Non-pigmented ciliary epithelial cell (primary cell): ENCODE results near the gene ZNF385A.
A peak's percentile ranks its signal among the peaks of the same experiment; 100 is the strongest.

ENCODE experiments used
- DNase-seq: peaks from one replicate; pipeline ENCODE4 v3.0.0-alpha.2; 2010; ENCODE audit warnings: low read depth

ZNF385A gene

DNA sequence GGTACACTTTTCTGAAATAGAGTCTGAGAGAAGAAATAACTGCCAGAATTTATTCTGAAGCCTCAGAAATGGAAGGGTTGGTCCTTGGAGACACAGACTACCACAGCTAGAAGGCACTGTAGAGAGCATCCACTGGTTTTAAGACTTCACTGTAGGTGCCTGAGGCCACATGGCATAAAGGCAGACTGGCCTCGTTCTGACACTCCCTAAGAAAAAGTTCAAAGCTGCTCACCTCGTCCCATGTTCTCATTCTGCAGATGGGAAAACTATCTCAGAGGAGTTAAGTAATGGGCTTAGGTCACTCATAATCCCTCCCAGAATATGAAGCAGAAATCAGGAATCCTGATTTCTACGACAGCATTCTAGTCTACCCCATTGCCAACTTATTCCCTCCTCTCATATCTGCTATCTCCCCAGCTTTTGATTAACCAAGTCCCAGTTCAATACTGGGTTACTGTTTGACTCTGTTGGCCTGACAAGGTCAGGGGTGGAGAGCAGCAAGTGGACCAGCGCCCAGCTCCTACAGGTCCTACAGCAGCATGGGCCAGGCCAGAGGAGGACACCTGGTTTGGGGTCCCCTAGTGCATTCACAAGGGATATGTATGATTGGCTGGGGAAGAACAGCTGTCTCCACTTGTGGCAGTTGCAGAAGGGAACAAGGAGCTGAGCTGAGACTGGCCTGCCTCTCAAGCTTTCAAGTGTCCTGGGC lies 30.8 kb upstream of the ZNF385A start:
- no peak for DNase-seq

GRCh38 chr12:54413284-54414190 lies 29.0 kb upstream of the ZNF385A start:
- no peak for DNase-seq

- DNase-seq = no peak
These were observed 28.3 kb upstream of the ZNF385A start for GRCh38 chr12:54412786-54413185.

GRCh38 chr12:54412348-54412747 lies 27.8 kb upstream of the ZNF385A start:
- no peak for DNase-seq

GRCh38 chr12:54411391-54412241 lies 27.1 kb upstream of the ZNF385A start:
- DNase-seq = peak; percentile 90

DNA sequence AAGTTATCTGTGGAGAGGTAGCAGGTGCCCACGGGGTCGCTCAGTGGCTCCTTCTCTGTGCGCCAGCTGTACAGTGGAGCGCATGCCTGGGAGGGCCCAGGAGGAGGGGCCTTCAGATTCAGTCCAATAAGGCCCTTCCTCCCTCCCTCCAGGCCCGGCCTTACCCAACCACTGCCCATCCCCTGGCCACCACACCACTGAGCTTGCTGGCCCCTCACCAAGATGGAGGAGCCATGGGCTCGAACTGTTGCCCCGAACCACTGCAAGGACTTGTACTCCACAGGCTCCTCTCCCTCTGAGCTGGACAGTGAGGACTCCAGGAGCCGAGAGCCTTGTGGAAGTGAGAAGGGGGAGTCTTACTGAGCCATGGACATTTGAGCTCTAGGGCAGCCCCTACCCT lies 24.7 kb upstream of the ZNF385A start:
- DNase-seq = no peak

GRCh38 chr12:54407183-54407905 lies 22.8 kb upstream of the ZNF385A start:
- DNase-seq = no peak

DNA sequence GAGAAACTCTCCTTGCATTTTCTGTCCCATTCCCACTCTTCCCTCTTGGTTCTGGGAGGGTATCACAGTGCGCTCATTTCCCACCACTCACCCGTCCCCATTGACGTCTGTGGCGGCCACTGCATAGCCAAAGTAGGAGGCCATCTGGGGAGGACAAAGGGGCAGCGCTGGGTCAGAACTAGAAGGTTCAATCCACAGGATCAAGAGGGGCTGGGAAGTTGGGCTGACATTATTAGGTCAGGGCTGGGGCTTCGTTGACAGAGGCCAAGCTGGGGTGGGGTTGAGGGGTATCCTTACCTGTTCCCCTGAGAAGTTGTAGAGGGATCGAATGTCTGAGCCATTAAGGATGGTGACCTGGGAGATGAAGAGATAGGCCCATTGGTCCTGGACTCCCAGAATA lies 21.0 kb upstream of the ZNF385A start:
- no peak for DNase-seq

DNA sequence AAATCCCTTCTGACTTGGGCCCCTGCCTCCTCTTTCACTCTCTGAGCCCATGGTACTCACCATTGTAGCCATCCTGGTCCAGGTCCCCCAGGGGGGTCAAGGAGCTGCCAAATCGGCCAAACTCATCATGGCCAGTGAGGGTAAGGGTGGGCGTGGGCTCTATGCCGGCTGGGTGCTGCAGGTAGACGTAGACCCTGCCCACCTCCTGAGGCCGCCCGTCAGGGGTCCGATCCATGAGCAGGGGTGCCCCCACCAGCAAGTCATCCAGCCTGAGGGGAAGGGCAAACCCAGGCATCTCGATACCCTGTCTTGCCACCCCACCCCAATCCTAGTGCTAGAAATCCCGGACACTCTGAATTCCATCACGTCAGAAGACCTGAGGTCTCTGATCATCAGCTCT lies 20.6 kb upstream of the ZNF385A start:
- no peak for DNase-seq

DNA sequence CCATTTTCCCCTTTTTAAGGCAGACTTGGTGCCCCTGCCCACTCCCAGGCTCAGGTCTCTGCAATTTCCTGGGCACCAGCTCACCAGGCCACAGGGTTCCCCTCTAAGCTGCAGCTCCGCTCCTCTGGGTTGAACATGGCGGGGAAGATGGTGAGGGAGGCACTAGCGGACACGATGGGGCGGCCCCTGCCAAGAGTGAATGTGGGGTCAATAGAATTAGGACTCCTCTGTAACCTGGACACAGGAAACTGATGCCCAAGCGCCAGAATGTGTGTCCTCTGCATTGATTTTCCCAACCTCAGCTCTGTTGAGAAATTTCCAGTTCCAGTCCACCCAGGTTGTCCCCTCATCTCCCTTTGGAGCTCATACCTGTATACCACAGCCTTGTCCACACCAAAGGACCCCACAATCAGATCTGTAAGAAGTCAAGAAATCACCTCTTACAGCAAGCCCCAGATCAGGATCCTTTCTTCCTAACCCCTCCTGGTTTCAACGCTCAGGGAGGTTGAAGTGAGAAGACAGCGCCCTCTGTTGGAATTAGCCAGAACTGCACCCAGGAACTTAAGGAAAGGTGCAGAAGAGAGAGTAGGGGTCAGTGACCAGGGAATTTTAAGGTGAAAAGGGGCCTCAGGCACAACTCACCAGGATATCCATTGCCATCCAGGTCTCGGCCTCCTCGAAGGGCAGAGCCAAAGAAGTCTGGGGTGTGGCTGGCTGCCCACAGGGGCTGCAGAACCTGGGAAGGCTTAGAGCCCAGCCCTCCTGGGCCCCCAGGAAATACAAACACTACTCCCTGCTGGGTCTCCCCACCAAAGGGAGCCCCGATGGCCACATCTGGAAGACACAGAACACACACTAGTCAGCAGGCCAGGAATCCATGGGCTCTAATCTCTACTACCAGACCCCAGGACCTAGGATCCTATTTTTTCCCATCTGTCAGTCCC lies 19.8 kb upstream of the ZNF385A start:
- no peak for DNase-seq

DNA sequence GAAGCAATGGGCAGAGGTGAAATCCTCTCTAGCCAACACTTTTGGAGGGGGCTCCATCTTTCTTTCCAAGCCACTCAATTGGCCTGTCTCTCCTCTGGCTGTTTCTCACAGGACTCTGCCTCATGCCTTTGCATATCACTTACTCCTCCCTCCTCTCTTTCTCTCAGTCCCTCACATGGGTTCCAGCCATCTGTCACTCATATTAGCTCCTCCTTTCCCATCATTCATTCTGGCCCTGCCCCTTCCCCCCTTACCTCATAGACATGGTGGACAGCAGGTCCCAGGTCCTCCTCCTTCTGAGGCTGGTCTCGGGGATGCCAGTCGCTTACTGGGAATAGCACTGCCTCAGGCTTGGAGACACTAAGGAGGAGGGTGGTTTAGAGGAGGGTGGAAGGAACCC lies 16.6 kb upstream of the ZNF385A start:
- DNase-seq = no peak

DNA sequence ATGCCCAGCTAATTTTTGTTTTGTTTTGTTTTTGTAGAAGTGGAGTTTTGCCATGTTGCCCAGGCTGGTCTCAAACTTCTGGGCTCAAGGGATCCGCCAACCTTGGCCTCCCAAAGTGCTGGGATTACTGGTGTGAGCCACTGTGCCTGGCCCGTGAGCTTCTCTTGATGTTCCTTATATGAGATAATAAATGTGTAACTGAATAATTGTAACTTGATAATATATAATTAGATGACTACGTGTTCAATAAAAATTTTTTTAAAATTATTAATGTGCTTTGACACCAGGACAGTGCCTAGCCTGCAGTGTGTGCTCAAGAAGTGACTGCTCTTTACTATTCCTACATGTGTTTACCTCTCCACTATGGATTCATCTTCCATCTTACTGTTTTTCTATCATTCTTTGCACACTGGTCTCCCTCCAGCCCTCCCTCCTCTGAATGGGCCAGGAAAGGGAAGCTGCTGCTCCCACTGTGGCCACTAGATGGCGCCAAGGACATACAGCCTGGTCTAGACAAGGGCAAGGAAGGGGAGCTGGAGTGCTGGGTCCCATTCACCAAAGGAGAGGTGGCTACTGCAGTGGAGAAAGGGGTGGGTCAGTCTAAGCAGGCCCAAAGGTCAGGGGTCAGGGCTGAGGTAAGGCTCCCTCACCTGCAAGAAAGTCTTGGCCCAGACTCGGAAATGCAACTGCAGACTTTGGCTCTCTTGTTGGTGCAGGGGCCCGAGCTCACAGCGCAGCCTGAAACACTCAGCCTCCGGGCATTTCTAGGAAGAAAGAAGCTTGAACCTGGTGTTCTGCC lies 14.7 kb upstream of the ZNF385A start:
- no peak for DNase-seq

GRCh38 chr12:54398218-54398617 lies 13.7 kb upstream of the ZNF385A start:
- no peak for DNase-seq

DNA sequence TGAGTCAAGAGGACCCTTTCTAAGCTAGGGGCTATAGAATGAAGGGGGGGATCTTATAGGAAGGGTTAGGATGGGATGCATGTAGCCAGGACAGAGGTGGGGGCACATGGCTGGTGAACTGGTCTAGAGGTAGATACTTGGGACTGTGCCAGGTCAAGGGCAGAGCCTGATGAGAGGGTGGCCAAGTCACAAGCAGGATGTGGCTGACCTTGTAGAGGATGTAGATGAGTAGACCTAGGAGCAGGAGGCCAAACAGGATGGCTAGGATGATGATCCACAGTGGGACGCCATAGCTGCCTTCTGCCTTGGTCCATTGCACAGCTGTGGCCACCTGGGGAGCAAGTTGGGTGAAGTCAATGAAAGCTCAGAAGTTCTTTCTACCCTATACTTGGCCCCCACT lies 12.6 kb upstream of the ZNF385A start:
- no peak for DNase-seq

GRCh38 chr12:54395545-54395944 lies 11.0 kb upstream of the ZNF385A start:
- no peak for DNase-seq

DNA sequence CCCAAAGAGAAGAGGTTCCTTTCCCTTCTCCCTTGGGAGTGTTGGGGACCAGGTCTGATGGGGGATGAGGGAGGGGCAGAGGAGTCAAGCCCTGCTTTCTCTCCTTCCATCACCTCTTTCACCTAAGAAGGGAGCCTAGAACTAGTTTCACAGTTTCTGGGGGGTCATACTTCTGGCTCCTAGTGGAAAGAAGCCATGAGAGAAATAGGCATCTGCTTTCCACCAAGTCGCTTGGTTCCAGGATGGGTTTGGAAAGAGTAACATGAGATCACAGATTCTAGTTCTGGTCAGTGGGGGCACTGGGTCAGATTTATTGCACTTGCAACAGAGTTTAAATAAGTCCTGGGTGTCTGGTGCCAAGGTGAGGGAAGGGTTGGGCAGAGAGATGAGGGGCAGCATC lies 10.5 kb upstream of the ZNF385A start:
- no peak for DNase-seq

DNA sequence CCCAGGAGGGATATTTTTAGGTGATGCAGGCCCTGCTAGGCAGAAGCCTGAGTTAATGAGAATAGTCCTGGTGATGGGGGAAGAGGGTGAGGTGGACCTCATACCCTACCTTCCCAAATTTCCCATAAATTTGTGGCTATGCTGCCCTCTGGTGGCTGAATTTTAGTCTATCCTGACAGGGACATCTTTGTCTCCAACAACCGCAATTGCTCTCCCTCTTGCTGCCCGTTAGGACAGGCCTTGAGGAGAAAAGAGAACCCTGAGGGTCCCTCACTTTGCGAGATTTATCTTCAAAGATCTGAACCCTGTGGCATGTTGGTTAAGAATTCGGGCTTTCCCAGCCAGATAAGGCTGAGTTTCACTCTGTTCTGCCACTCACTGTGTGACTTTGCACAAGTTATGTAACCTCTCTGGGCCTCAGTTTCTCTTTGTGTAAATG lies 9.8 kb upstream of the ZNF385A start:
- no peak for DNase-seq

DNA sequence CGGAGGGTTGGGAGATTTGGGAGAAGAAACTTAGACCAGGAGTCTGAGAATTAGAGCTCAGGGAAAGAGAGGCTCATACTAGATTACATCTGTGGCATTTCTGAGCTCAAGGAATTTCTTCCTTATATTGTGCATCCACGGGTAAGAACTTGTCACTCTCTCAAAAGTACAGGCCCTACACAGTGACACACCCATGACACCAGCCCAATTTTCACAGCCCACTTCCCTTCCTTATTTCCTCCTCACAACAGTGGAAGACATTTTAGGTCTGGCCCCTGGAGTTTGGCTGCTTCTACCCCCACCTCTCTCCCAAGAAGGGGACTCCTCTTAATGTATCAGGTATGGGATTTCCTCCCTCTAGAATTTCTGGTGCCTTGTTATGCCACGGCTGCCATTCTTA lies 9.2 kb upstream of the ZNF385A start:
- no peak for DNase-seq

GRCh38 chr12:54393207-54393609 lies 8.7 kb upstream of the ZNF385A start:
- DNase-seq = no peak
